Thyroid gland (tissue), 4 donors: Measurements from ENCODE around the gene MAD2L1BP. TPM values are rescaled to one million over a fixed set of nuclear protein-coding genes. Genes with fewer than 3 reads are reported as not detected.

ENCODE experiments used
- DNase-seq, 2 donors: peaks; one replicate each; pipeline ENCODE4 v3.0.0-alpha.2; 2019
- H3K27ac ChIP-seq, 3 donors: fragments of 200-600 bp; sonication (generic); 1 replicate in 2 of 3; 2 replicates in 1 of 3; pipeline ENCODE4 v1.5.1; 2016 to 2019; ENCODE audit warnings: mild to moderate bottlenecking in 1 of 3, moderate library complexity in 1 of 3
- H3K27me3 ChIP-seq: fragments of 200-600 bp; sonication (generic); one replicate; pipeline ENCODE4 v1.5.1; 2019
- H3K36me3 ChIP-seq, 2 donors: fragments of 200-600 bp; sonication (generic); one replicate each; pipeline ENCODE4 v1.5.1; 2016 to 2019
- H3K4me1 ChIP-seq, 2 donors: fragments of 200-600 bp; sonication (generic); one replicate each; pipeline ENCODE4 v1.5.1; 2017 to 2019
- H3K4me3 ChIP-seq, 3 donors: fragments of 200-600 bp; sonication (generic); replicated peaks in 1 of 3; 1 replicate in 2 of 3; 2 replicates in 1 of 3; pipeline ENCODE4 v1.5.1; 2016; ENCODE audit warnings: mild to moderate bottlenecking in 1 of 3
- H3K9me3 ChIP-seq: fragments of 200-600 bp; sonication (generic); one replicate; pipeline ENCODE4 v1.5.1; 2017
- CTCF ChIP-seq, 6 experiments: fragments of 200-600 bp in 3 of 6; fragments of 450-650 bp in 3 of 6; sonication (generic) in 3 of 6; IDR thresholded peaks; one replicate each; pipeline ENCODE4 v1.5.1; 2016 to 2019; ENCODE audit warnings: antibody characterized with exemption in 6 of 6, mild to moderate bottlenecking in 2 of 6, inconsistent platforms in 1 of 6, moderate library complexity in 1 of 6
- POLR2A ChIP-seq, 2 donors: fragments of 450-650 bp; IDR thresholded peaks; one replicate each; pipeline ENCODE4 v1.6.1; 2017; ENCODE audit warnings: antibody characterized with exemption in 2 of 2, mild to moderate bottlenecking in 2 of 2, moderate library complexity in 1 of 2
- WGBS, 2 donors: methylation state at CpG; one replicate each; pipeline ENCODE4 v1.1.5; 2017; 5-methylcytosine and 5-hydroxymethylcytosine counted together
- intact Hi-C: fragments of 100-400 bp; cut with DNase I; formaldehyde crosslinking; loops from one replicate; pipeline ENCODE4 v1.15.1; 2023
- total RNA-seq, 4 donors: library from RNA; depleted of rRNA; stranded (reverse); fragments of >200 nt; gene quantifications; one replicate each; pipeline ENCODE4 v1.2.3, GENCODE V29; 2016

MAD2L1BP gene
- total RNA-seq, 4 donors from 2014 or later, result 15.9 to 54.8 (median 20.4) TPM

- no peak for DNase-seq
- intact Hi-C loops, result no loop called here
- no peak for TF ChIP-seq CTCF (IDR thresholded peaks at IDR 0.05)
- TF ChIP-seq POLR2A (IDR thresholded peaks at IDR 0.05), result no peak
- Histone ChIP-seq H3K36me3 (peaks cover 51 to 53% of the 10 kb centered on the region in 2 donors), H3K27ac (no peak overlapping the region), H3K27me3 (no peaks in the 10 kb centered on the region), H3K9me3 (no peaks in the 10 kb centered on the region), H3K4me3 (no peak overlapping the region), H3K4me1 (no peaks in the 10 kb centered on the region)
- 88 to 92% methylated on average over 7 of the region's 7 CpGs for WGBS, 2 donors
Measured at GRCh38 chr6:43678341-43678740, 42.7 kb downstream of the MAD2L1BP start.

GRCh38 chr6:43679057-43679456, 43.4 kb downstream of the MAD2L1BP start:
- DNase-seq, result no peak
- Histone ChIP-seq H3K4me1 (no peaks in the 10 kb centered on the region), H3K9me3 (no peaks in the 10 kb centered on the region), H3K4me3 (no peak overlapping the region), H3K27ac (no peak overlapping the region), H3K36me3 (peaks cover 45 to 46% of the 10 kb centered on the region in 2 donors), H3K27me3 (no peaks in the 10 kb centered on the region)
- intact Hi-C loops, result no loop called here
- no peak for TF ChIP-seq CTCF (IDR thresholded peaks at IDR 0.05)
- WGBS, 2 donors, result 92% methylated on average over 6 of the region's 6 CpGs

GRCh38 chr6:43680308-43681200, 44.9 kb downstream of the MAD2L1BP start:
- H3K27me3 ChIP-seq, result no peaks in the 10 kb centered on the region
- TF ChIP-seq CTCF (IDR thresholded peaks at IDR 0.05) (no peak), POLR2A (IDR thresholded peaks at IDR 0.05) (no peak)
- intact Hi-C loops, result no loop called here
- H3K9me3 ChIP-seq, result no peaks in the 10 kb centered on the region
- no peak overlapping the region for H3K27ac ChIP-seq
- H3K4me3 ChIP-seq, result no peak overlapping the region
- DNase-seq, result no peak
- 72 to 77% methylated on average over 11 of the region's 11 CpGs for WGBS, 2 donors
- H3K4me1 ChIP-seq, result no peaks in the 10 kb centered on the region
- peaks cover 30 to 31% of the 10 kb centered on the region in 2 donors for H3K36me3 ChIP-seq

- Histone ChIP-seq H3K4me1 (peaks cover 0 to 3% of the 10 kb centered on the region in 2 donors), H3K27ac (no peak overlapping the region), H3K27me3 (no peaks in the 10 kb centered on the region), H3K4me3 (no peak overlapping the region), H3K9me3 (no peaks in the 10 kb centered on the region), H3K36me3 (peaks cover 25 to 30% of the 10 kb centered on the region in 2 donors)
- 91 to 92% methylated on average over 5 of the region's 5 CpGs for WGBS, 2 donors
- TF ChIP-seq POLR2A (IDR thresholded peaks at IDR 0.05), result no peak
- TF ChIP-seq CTCF (IDR thresholded peaks at IDR 0.05), result no peak
- DNase-seq, result no peak
- intact Hi-C loops, result no loop called here
Measured at GRCh38 chr6:43681303-43681702, 45.7 kb downstream of the MAD2L1BP start.

- DNase-seq, result no peak
- peaks cover 11 to 16% of the 10 kb centered on the region in 2 donors for H3K36me3 ChIP-seq
- H3K27me3 ChIP-seq, result no peaks in the 10 kb centered on the region
- H3K4me1 ChIP-seq, result peaks cover 8 to 11% of the 10 kb centered on the region in 2 donors
- no peaks in the 10 kb centered on the region for H3K9me3 ChIP-seq
- TF ChIP-seq CTCF (IDR thresholded peaks at IDR 0.05), result no peak
- TF ChIP-seq POLR2A (IDR thresholded peaks at IDR 0.05), result no peak
- no peak overlapping the region for H3K27ac ChIP-seq
- no peak overlapping the region for H3K4me3 ChIP-seq
- intact Hi-C loops, result no loop called here
- 60 to 62% methylated on average over 8 of the region's 8 CpGs for WGBS, 2 donors
Measured at GRCh38 chr6:43682724-43683429, 47.2 kb downstream of the MAD2L1BP start.
